Measurements from ENCODE around the gene AGAP1. TPM values are rescaled to one million over a fixed set of nuclear protein-coding genes. Genes with fewer than 3 reads are reported as not detected.

AGAP1 gene
- total RNA-seq: 18.3 TPM

GRCh38 chr2:235493775-235494715, at the start of gene AGAP1:
TSS of gene AGAP1 (plus strand) at chr2:235494043.
- Histone ChIP-seq H3K4me1 (ENCODE audit: control insufficient read depth in 3 of 3, insufficient read depth in 3 of 3, low read length in 3 of 3) (peaks cover 30 to 35% (median 33%) of the 10 kb centered on the region in 3 donors), H3K36me3 (ENCODE audit: control insufficient read depth in 3 of 3, insufficient read depth in 3 of 3, low read length in 3 of 3) (no peaks in the 10 kb centered on the region), H3K27ac (ENCODE audit: low read depth, low read length) (peak within 1 kb of the TSS; percentile 19), H3K4me3 (ENCODE audit: low read length in 3 of 3) (peak within 1 kb of the TSS; percentile 81 to 87 (median 83)), H3K27me3 (ENCODE audit: control insufficient read depth in 3 of 3, insufficient read depth in 3 of 3, low read length in 3 of 3) (no peaks in the 10 kb centered on the region), H3K9me3 (ENCODE audit: control insufficient read depth in 3 of 3, low read length in 3 of 3) (no peaks in the 10 kb centered on the region), H3K9ac (ENCODE audit: low read depth in 1 of 3, low read length in 3 of 3) (peak within 1 kb of the TSS; percentile 74 to 85 (median 84))

- H3K4me1 ChIP-seq (ENCODE audit: control insufficient read depth in 3 of 3, insufficient read depth in 3 of 3, low read length in 3 of 3): no peaks in the 10 kb centered on the region
These were observed 49.7 kb upstream of the AGAP1 start for GRCh38 chr2:235444101-235444597.

GRCh38 chr2:235445116-235445515, 48.7 kb upstream of the AGAP1 start:
- Histone ChIP-seq H3K4me3 (ENCODE audit: low read length in 3 of 3) (no peak overlapping the region), H3K27ac (ENCODE audit: low read depth, low read length) (no peak overlapping the region), H3K36me3 (ENCODE audit: control insufficient read depth in 3 of 3, insufficient read depth in 3 of 3, low read length in 3 of 3) (no peaks in the 10 kb centered on the region), H3K9me3 (ENCODE audit: control insufficient read depth in 3 of 3, low read length in 3 of 3) (no peaks in the 10 kb centered on the region), H3K9ac (ENCODE audit: low read depth in 1 of 3, low read length in 3 of 3) (no peak overlapping the region), H3K4me1 (ENCODE audit: control insufficient read depth in 3 of 3, insufficient read depth in 3 of 3, low read length in 3 of 3) (no peaks in the 10 kb centered on the region), H3K27me3 (ENCODE audit: control insufficient read depth in 3 of 3, insufficient read depth in 3 of 3, low read length in 3 of 3) (peaks cover 0 to 4% (median 3%) of the 10 kb centered on the region in 3 donors)

More at GRCh38 chr2:235444101-235444597, 49.7 kb upstream of the AGAP1 start:
- Histone ChIP-seq H3K27ac (ENCODE audit: low read depth, low read length) (no peak overlapping the region), H3K36me3 (ENCODE audit: control insufficient read depth in 3 of 3, insufficient read depth in 3 of 3, low read length in 3 of 3) (no peaks in the 10 kb centered on the region), H3K27me3 (ENCODE audit: control insufficient read depth in 3 of 3, insufficient read depth in 3 of 3, low read length in 3 of 3) (peaks cover 0 to 5% (median 3%) of the 10 kb centered on the region in 3 donors), H3K4me3 (ENCODE audit: low read length in 3 of 3) (no peak overlapping the region), H3K9ac (ENCODE audit: low read depth in 1 of 3, low read length in 3 of 3) (no peak overlapping the region), H3K9me3 (ENCODE audit: control insufficient read depth in 3 of 3, low read length in 3 of 3) (no peaks in the 10 kb centered on the region)

- Histone ChIP-seq H3K27ac (ENCODE audit: low read depth, low read length) (no peak overlapping the region), H3K27me3 (ENCODE audit: control insufficient read depth in 3 of 3, insufficient read depth in 3 of 3, low read length in 3 of 3) (no peaks in the 10 kb centered on the region), H3K4me1 (ENCODE audit: control insufficient read depth in 3 of 3, insufficient read depth in 3 of 3, low read length in 3 of 3) (no peaks in the 10 kb centered on the region), H3K4me3 (ENCODE audit: low read length in 3 of 3) (no peak overlapping the region), H3K9ac (ENCODE audit: low read depth in 1 of 3, low read length in 3 of 3) (no peak overlapping the region), H3K9me3 (ENCODE audit: control insufficient read depth in 3 of 3, low read length in 3 of 3) (no peaks in the 10 kb centered on the region), H3K36me3 (ENCODE audit: control insufficient read depth in 3 of 3, insufficient read depth in 3 of 3, low read length in 3 of 3) (no peaks in the 10 kb centered on the region)
These were observed 47.8 kb upstream of the AGAP1 start for GRCh38 chr2:235446082-235446481.

GRCh38 chr2:235447210-235447609, 46.6 kb upstream of the AGAP1 start:
- no peaks in the 10 kb centered on the region for H3K36me3 ChIP-seq (ENCODE audit: control insufficient read depth in 3 of 3, insufficient read depth in 3 of 3, low read length in 3 of 3)

GRCh38 chr2:235449568-235449967, 44.3 kb upstream of the AGAP1 start:
- Histone ChIP-seq H3K4me1 (ENCODE audit: control insufficient read depth in 3 of 3, insufficient read depth in 3 of 3, low read length in 3 of 3) (no peaks in the 10 kb centered on the region), H3K36me3 (ENCODE audit: control insufficient read depth in 3 of 3, insufficient read depth in 3 of 3, low read length in 3 of 3) (no peaks in the 10 kb centered on the region), H3K27ac (ENCODE audit: low read depth, low read length) (no peak overlapping the region), H3K4me3 (ENCODE audit: low read length in 3 of 3) (no peak overlapping the region), H3K9me3 (ENCODE audit: control insufficient read depth in 3 of 3, low read length in 3 of 3) (no peaks in the 10 kb centered on the region), H3K27me3 (ENCODE audit: control insufficient read depth in 3 of 3, insufficient read depth in 3 of 3, low read length in 3 of 3) (no peaks in the 10 kb centered on the region), H3K9ac (ENCODE audit: low read depth in 1 of 3, low read length in 3 of 3) (no peak overlapping the region)

More at GRCh38 chr2:235447210-235447609, 46.6 kb upstream of the AGAP1 start:
- H3K4me3 ChIP-seq (ENCODE audit: low read length in 3 of 3): no peak overlapping the region
- H3K9me3 ChIP-seq (ENCODE audit: control insufficient read depth in 3 of 3, low read length in 3 of 3): no peaks in the 10 kb centered on the region
- H3K27ac ChIP-seq (ENCODE audit: low read depth, low read length): no peak overlapping the region
- H3K4me1 ChIP-seq (ENCODE audit: control insufficient read depth in 3 of 3, insufficient read depth in 3 of 3, low read length in 3 of 3): no peaks in the 10 kb centered on the region
- no peaks in the 10 kb centered on the region for H3K27me3 ChIP-seq (ENCODE audit: control insufficient read depth in 3 of 3, insufficient read depth in 3 of 3, low read length in 3 of 3)
- no peak overlapping the region for H3K9ac ChIP-seq (ENCODE audit: low read depth in 1 of 3, low read length in 3 of 3)

GRCh38 chr2:235453605-235454151, 40.2 kb upstream of the AGAP1 start:
- Histone ChIP-seq H3K9ac (ENCODE audit: low read depth in 1 of 3, low read length in 3 of 3) (no peak overlapping the region), H3K4me1 (ENCODE audit: control insufficient read depth in 3 of 3, insufficient read depth in 3 of 3, low read length in 3 of 3) (no peaks in the 10 kb centered on the region), H3K27ac (ENCODE audit: low read depth, low read length) (no peak overlapping the region), H3K27me3 (ENCODE audit: control insufficient read depth in 3 of 3, insufficient read depth in 3 of 3, low read length in 3 of 3) (no peaks in the 10 kb centered on the region), H3K4me3 (ENCODE audit: low read length in 3 of 3) (no peak overlapping the region), H3K9me3 (ENCODE audit: control insufficient read depth in 3 of 3, low read length in 3 of 3) (no peaks in the 10 kb centered on the region), H3K36me3 (ENCODE audit: control insufficient read depth in 3 of 3, insufficient read depth in 3 of 3, low read length in 3 of 3) (no peaks in the 10 kb centered on the region)

- Histone ChIP-seq H3K27me3 (ENCODE audit: control insufficient read depth in 3 of 3, insufficient read depth in 3 of 3, low read length in 3 of 3) (peaks cover 4 to 7% (median 6%) of the 10 kb centered on the region in 3 donors), H3K9me3 (ENCODE audit: control insufficient read depth in 3 of 3, low read length in 3 of 3) (no peaks in the 10 kb centered on the region), H3K9ac (ENCODE audit: low read depth in 1 of 3, low read length in 3 of 3) (no peak overlapping the region), H3K4me1 (ENCODE audit: control insufficient read depth in 3 of 3, insufficient read depth in 3 of 3, low read length in 3 of 3) (no peaks in the 10 kb centered on the region), H3K27ac (ENCODE audit: low read depth, low read length) (no peak overlapping the region), H3K36me3 (ENCODE audit: control insufficient read depth in 3 of 3, insufficient read depth in 3 of 3, low read length in 3 of 3) (no peaks in the 10 kb centered on the region), H3K4me3 (ENCODE audit: low read length in 3 of 3) (no peak overlapping the region)
These were observed 35.0 kb upstream of the AGAP1 start for GRCh38 chr2:235458839-235459273.

- peaks cover 4 to 7% (median 6%) of the 10 kb centered on the region in 3 donors for H3K27me3 ChIP-seq (ENCODE audit: control insufficient read depth in 3 of 3, insufficient read depth in 3 of 3, low read length in 3 of 3)
- no peak overlapping the region for H3K9ac ChIP-seq (ENCODE audit: low read depth in 1 of 3, low read length in 3 of 3)
- H3K36me3 ChIP-seq (ENCODE audit: control insufficient read depth in 3 of 3, insufficient read depth in 3 of 3, low read length in 3 of 3): no peaks in the 10 kb centered on the region
- H3K27ac ChIP-seq (ENCODE audit: low read depth, low read length): no peak overlapping the region
- H3K9me3 ChIP-seq (ENCODE audit: control insufficient read depth in 3 of 3, low read length in 3 of 3): no peaks in the 10 kb centered on the region
- H3K4me1 ChIP-seq (ENCODE audit: control insufficient read depth in 3 of 3, insufficient read depth in 3 of 3, low read length in 3 of 3): no peaks in the 10 kb centered on the region
- no peak overlapping the region for H3K4me3 ChIP-seq (ENCODE audit: low read length in 3 of 3)
These were observed 33.2 kb upstream of the AGAP1 start for GRCh38 chr2:235460548-235461047.

Data from skeletal muscle tissue (tissue), 4 donors.